ENCODE results near the gene FHIP1A.

Gene FHIP1A

DNA sequence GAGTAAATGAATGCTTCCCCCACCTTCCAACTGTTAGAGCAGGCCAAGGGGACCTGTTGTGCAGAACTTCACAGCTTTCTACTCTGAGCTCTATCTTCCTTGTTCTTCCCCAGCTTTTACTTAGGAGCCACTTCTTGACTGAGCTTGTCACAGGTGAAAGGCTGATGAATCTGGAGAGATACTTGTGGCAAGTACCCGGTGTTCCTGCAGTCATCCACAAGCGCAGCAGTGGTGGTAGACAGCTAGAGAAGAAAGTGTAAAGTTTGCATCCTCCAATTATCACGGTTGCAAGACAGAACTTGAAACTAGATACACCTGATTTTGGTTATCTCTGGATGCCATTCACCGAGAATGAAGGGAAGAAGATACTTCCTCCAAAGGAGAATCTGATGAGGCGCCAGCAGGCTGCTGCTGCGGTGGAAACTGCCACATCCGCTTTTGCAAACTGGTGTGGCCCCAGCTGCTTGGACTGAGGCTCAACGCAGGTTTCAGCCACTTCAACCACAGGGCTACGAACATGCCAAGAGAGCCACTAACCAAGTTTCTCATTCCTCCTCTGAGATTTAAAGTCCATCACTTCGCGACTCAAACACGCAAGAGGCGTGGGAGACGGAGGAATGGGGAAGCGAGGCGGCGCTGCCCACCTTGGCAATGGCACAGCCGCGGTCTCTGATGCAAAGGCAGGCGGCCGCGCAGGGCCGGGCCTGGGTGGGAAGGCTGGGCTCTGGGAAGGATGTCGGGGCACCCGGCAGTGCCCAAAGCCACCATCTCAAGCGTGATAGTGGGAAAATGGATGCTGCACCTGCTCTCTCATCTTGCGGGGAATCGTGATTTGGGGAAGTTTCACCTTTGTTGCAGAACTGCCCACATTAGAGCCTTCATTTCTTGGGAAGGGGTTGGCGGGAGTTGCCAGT, 1.3 kb upstream of the FHIP1A start:
- peak; percentile 82 for ATAC-seq
- Mint-ChIP-seq H3K4me3 (peak overlapping the region; percentile 75), H3K36me3 (no peaks in the 10 kb centered on the region), H3K9me3 (no peaks in the 10 kb centered on the region), H3K27me3 (peaks cover 42% of the 10 kb centered on the region), H3K27ac (peak overlapping the region; percentile 71), H3K4me1 (peaks cover 28% of the 10 kb centered on the region)

DNA sequence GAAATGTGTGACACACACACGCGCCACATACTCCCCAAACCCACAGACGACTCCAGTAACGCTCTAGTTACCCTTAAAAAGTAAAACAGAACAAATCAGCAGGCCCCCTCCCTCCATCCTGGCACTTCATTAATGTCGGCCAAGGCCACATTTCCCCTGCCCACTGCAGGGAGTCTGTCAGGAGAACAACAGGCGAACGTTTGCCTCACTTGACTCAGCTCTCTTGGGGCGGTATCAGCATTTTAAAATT, 671 bp upstream of the FHIP1A start:
- ATAC-seq, result no peak
- H3K27me3 Mint-ChIP-seq, result peaks cover 47% of the 10 kb centered on the region
- H3K4me1 Mint-ChIP-seq, result peaks cover 28% of the 10 kb centered on the region
- H3K9me3 Mint-ChIP-seq, result no peaks in the 10 kb centered on the region
- H3K4me3 Mint-ChIP-seq, result peak overlapping the region; percentile 75
- H3K27ac Mint-ChIP-seq, result peak overlapping the region; percentile 71
- H3K36me3 Mint-ChIP-seq, result no peaks in the 10 kb centered on the region

DNA sequence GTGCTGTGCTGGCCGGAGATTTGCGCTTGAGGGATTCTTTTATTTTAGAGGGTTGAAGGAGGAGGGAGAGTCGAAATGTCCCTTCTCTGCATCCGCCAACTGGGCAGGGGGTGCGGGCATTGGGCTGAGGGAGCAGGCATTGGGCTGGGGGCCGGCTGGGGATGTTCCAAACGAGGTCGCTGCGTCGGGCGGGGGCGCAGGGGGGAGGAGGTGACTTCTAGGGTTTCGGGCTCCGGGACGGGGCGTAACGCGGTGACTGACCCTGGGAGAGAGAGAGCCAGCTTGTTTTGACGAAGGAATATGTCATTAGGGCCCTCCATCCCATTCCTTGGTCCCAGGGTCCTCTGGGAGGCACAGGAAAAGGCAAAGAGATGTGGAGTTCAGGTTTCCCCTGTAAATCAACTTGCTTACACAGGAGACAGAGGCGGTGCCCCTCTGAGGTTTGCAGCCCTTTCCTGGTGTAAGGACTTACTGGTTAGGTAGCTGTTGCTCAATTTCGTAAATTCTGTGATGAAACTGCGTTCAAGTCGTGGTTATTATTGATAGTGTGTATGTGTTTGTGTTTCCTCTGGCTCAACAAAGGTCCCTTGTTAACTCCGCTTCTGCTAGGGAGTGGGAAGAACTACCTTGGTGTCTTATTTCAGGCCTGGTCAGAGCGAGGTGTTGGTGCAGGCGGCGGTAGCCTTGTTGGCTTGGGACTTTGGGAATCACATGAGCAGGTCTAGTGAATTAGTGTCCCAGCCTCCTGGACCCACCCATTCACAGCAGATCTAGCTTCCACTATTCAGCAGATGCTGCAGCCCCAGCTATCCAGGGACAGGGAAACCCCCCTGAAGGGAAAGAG, 716 bp downstream of the FHIP1A start:
- Mint-ChIP-seq H3K36me3 (no peaks in the 10 kb centered on the region), H3K27ac (peak overlapping the region; percentile 71), H3K4me3 (peak overlapping the region; percentile 87), H3K4me1 (peaks cover 28% of the 10 kb centered on the region), H3K9me3 (no peaks in the 10 kb centered on the region), H3K27me3 (peaks cover 47% of the 10 kb centered on the region)
- no peak for ATAC-seq

DNA sequence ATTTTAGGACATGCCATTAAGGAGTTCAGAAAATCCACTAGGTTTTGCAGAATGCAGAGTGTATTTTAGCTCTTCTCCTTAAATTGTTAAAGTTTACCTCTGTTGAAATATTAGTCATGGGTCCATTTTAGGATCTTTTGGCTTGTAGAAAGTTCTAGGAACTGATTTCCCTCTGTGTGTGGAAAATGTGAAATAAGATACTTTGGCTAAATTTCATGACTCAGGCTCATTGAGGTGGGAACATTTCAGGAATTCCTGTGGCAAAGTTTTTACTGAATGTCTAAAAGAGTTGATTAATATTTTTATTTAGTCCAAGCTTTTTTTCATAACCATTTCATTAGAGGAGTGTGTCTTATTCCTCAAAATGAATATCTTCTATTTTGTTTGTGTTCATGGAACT, 7.0 kb downstream of the FHIP1A start:
- peaks cover 2% of the 10 kb centered on the region for H3K9me3 Mint-ChIP-seq
- no peak for ATAC-seq
- H3K4me1 Mint-ChIP-seq, result no peaks in the 10 kb centered on the region
- peaks cover 23% of the 10 kb centered on the region for H3K27me3 Mint-ChIP-seq
- no peak overlapping the region for H3K4me3 Mint-ChIP-seq
- no peak overlapping the region for H3K27ac Mint-ChIP-seq
- no peaks in the 10 kb centered on the region for H3K36me3 Mint-ChIP-seq

DNA sequence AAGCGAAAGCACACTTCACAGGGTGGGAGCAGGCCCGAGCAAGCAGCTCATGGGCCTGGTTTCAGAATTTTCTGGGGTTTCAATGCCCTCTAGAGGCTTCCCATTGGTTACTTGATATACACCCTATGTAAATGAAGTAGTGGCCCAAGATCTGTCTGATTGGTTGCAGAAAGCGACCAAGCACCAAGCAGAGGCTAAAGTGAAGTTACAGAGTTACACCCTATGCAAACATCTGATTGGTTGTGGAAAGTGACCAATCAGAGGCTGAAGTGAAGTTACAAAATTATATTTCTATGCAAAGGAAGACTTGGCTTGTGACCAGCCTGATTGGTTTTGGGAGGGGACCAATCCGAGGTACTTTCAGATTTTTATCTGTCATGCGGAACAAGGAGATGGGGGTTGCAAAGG, 8.2 kb downstream of the FHIP1A start:
- Mint-ChIP-seq H3K27ac (no peak overlapping the region), H3K27me3 (peaks cover 28% of the 10 kb centered on the region), H3K9me3 (peaks cover 2% of the 10 kb centered on the region), H3K36me3 (no peaks in the 10 kb centered on the region), H3K4me3 (no peak overlapping the region), H3K4me1 (no peaks in the 10 kb centered on the region)
- no peak for ATAC-seq

DNA sequence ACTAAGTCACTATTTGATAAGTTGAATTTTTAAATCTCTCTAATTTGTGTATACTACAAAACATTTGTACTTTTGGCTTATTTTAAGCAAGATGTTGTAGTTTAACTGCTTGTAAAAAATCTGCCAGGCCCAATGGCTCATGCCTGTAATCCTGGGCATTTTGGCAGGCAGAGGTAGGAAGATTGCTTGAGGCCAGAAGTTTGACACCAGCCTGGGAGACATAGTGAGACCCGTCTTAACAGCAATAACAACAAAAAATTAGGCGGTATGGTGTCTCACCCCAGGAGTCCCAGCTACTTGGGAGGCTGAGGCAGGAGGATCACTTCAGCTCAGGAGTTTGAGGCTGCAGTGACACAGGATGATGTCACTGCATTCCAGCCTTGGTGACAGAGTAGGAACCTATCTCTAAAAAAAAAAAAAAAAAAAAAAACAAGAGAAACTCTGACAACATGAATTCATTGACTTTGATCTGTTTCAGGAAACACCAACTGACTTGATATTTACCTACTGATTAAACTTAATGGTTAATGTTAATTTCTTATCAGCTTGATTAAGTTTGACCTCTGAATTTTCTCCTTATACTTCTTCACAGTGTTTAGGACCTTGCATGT, 8.9 kb downstream of the FHIP1A start:
- no peaks in the 10 kb centered on the region for H3K36me3 Mint-ChIP-seq
- ATAC-seq, result no peak
- H3K4me1 Mint-ChIP-seq, result no peaks in the 10 kb centered on the region
- H3K9me3 Mint-ChIP-seq, result peaks cover 2% of the 10 kb centered on the region
- no peak overlapping the region for H3K4me3 Mint-ChIP-seq
- no peak overlapping the region for H3K27ac Mint-ChIP-seq
- peaks cover 21% of the 10 kb centered on the region for H3K27me3 Mint-ChIP-seq

DNA sequence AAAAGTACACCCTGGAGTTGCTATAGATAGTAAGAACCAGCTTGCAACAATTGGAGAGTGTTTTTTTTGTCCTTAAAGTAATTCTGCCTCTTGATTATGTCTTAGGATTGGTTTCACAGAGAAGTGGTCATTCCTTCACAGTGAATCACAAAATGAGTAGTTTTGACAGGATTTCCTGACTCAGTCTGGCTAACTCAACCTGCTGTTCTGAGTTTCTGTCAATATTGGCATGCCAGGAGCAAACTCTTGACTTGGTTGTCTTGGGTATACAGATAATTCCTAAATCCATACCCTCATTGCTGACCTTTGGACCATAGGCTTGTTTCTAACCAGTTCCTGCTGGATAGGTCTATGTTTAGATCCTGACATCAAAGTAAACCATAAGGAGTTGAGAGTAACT, 9.4 kb downstream of the FHIP1A start:
- Mint-ChIP-seq H3K9me3 (peaks cover 2% of the 10 kb centered on the region), H3K4me3 (no peak overlapping the region), H3K36me3 (no peaks in the 10 kb centered on the region), H3K4me1 (no peaks in the 10 kb centered on the region), H3K27ac (no peak overlapping the region), H3K27me3 (peaks cover 21% of the 10 kb centered on the region)
- no peak for ATAC-seq

DNA sequence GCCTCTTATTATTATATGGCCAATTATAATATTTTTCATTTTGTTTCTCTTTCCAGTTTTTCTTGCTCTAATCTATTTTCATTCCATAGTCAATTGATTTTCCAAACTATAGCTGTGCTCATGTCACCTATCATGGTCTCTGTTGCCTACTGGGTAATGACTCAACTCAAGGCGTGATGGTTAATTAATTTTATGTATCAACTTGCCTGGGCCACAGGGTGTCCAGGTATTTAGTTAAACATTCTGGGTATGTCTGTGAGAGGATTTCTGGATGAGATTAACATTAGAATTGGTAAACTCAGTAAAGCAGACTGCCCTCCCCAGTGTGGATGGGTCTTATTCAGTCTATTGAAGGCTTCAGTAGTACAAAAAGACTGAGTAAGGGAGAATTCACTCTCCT, 9.9 kb downstream of the FHIP1A start:
- Mint-ChIP-seq H3K9me3 (peaks cover 2% of the 10 kb centered on the region), H3K4me3 (no peak overlapping the region), H3K4me1 (no peaks in the 10 kb centered on the region), H3K36me3 (no peaks in the 10 kb centered on the region), H3K27me3 (peaks cover 26% of the 10 kb centered on the region), H3K27ac (no peak overlapping the region)
- ATAC-seq, result no peak

DNA sequence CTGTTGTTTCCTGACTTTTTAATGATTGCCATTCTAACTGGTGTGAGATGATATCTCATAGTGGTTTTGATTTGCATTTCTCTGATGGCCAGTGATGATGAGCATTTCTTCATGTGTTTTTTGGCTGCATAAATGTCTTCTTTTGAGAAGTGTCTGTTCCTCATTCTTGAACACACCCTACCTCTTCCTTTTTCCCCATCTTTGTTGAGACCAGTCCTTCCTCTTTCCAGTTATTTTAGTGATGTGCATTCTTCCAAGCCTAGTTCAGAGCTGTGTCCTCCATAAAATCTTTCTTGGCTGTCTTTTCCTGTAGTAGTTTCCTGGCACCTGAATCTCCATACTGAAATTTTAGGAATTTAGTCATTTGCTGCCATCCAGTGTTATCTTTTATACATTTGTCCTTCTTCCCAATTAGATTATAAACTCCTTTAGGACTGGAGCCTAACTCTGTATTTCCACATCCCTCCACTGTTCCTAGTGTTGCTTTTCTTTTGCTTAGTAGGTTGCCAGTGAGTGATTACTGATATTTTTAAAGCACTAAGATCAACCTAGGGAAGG, 11.4 kb downstream of the FHIP1A start:
- no peak overlapping the region for H3K27ac Mint-ChIP-seq
- H3K36me3 Mint-ChIP-seq, result no peaks in the 10 kb centered on the region
- H3K4me3 Mint-ChIP-seq, result no peak overlapping the region
- no peak for ATAC-seq
- H3K4me1 Mint-ChIP-seq, result no peaks in the 10 kb centered on the region
- peaks cover 35% of the 10 kb centered on the region for H3K27me3 Mint-ChIP-seq
- H3K9me3 Mint-ChIP-seq, result peaks cover 2% of the 10 kb centered on the region

DNA sequence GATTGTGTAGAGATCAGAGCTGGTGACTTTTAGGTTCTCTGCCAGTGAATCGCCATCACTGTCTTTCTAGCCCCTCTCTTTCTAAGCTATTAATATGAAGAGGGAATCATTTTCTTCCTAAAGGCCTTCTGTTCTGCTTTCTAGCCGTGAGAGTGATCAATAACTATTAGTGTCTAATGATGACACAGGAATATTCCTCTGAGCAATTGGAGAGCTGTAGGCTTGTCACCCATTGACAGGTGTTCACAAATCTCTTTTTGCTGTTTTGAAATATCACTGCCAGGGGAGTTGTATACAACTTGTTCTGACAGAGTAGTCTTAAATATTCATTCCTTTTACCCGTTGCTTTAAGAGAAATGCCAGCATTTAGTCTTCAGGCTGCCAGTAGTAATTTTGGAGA, 13.9 kb downstream of the FHIP1A start:
- Mint-ChIP-seq H3K4me3 (no peak overlapping the region), H3K27me3 (peaks cover 26% of the 10 kb centered on the region), H3K4me1 (no peaks in the 10 kb centered on the region), H3K27ac (no peak overlapping the region), H3K9me3 (peaks cover 4% of the 10 kb centered on the region), H3K36me3 (no peaks in the 10 kb centered on the region)
- no peak for ATAC-seq

DNA sequence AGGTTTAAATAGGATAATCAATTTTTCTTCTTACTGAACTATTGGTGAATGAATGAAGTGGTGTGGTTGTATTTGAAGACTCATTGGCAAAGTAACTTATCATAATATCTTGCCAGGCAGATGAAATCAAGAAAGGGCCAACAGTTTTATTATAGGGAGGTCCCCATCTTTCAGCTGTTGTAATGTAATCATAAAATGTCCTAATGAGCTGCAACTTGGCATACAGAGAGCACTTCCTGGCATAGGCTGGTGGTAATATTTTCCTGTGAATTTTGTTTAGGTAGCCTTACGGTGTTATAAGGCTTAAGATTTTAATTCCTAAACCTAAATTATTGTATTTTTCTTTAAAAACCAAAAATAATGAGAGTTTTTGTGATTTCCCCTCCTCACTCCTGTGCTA, 17.5 kb downstream of the FHIP1A start:
- Mint-ChIP-seq H3K27me3 (peaks cover 23% of the 10 kb centered on the region), H3K27ac (no peak overlapping the region), H3K9me3 (peaks cover 2% of the 10 kb centered on the region), H3K4me1 (no peaks in the 10 kb centered on the region), H3K36me3 (no peaks in the 10 kb centered on the region), H3K4me3 (no peak overlapping the region)
- ATAC-seq, result no peak

DNA sequence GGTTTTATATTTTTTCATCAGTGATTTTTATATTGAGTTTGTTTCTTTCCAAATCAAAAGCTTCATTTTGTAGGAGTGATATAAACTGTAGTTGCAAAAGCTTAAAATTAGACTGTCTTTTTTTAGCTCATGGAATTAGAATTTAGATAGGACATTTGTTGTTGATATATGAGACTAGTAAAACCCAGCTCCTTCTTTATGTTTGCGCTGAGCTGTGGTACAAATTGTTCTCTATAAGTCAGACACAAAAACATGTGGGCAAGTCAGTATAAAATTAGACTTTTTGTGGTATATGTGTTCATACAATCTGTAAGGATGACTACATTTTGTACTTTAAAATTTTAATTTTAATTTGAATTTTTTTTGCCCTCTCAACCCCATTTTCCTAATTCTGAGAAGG, 18.3 kb downstream of the FHIP1A start:
- no peak overlapping the region for H3K27ac Mint-ChIP-seq
- H3K27me3 Mint-ChIP-seq, result peaks cover 16% of the 10 kb centered on the region
- no peaks in the 10 kb centered on the region for H3K36me3 Mint-ChIP-seq
- ATAC-seq, result no peak
- H3K9me3 Mint-ChIP-seq, result peaks cover 2% of the 10 kb centered on the region
- no peak overlapping the region for H3K4me3 Mint-ChIP-seq
- H3K4me1 Mint-ChIP-seq, result no peaks in the 10 kb centered on the region

DNA sequence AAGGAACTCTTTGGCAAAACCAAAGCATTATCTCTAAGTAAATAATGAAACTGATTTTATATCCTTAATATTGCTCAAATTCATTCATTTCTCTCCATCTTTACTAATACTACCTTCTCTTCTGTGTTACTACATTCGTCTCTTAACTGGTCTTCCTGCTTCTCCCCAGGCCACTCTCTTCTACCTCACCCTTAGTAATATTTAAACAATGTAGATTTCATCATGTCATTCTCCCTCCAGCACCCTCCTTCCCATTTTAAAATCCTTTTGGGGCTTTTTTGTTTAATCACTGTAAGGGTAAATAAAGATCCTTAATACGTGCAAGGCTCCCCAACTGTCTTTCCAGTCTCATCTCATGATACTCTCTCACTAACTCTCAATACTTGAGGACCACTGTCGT, 19.4 kb downstream of the FHIP1A start:
- Mint-ChIP-seq H3K4me3 (no peak overlapping the region), H3K9me3 (peaks cover 2% of the 10 kb centered on the region), H3K27ac (no peak overlapping the region), H3K4me1 (no peaks in the 10 kb centered on the region), H3K27me3 (peaks cover 14% of the 10 kb centered on the region), H3K36me3 (no peaks in the 10 kb centered on the region)
- ATAC-seq, result no peak

DNA sequence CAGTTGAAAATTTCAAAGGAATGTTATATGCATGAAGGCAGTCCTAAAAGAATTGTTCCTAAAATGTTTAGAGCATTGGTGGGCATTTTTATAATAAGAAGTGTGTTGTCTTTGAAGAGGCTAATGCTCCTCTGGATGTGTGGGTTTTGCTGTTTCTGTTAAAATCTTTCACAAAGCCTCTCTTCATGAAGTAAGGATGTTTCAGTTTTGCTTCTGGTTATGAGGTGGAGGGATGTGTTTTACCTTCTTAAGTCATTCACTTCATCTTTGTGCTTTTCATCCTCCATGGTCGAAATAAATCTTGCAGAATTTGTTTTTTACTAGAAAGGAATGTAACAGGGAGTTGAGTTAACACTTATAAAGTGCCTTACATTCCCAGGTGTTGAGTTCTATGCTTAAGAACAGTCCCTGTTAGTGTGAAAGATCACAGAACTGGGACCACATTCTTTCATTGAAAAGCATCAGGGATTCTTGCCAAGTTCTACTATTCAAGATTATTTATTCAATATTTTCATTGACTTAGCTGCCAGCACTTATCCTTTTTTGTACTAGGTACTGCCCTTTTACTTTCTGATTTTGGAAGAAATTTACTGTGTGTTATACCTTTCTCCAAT, 21.1 kb downstream of the FHIP1A start:
- no peaks in the 10 kb centered on the region for H3K27me3 Mint-ChIP-seq
- H3K36me3 Mint-ChIP-seq, result no peaks in the 10 kb centered on the region
- peaks cover 2% of the 10 kb centered on the region for H3K9me3 Mint-ChIP-seq
- no peak for ATAC-seq
- H3K4me3 Mint-ChIP-seq, result no peak overlapping the region
- no peaks in the 10 kb centered on the region for H3K4me1 Mint-ChIP-seq
- no peak overlapping the region for H3K27ac Mint-ChIP-seq
